HK-2 (cell line): ENCODE data around the gene FBXO8.

Experiments used
- DNase-seq: peaks from one replicate; pipeline ENCODE4 v3.0.0-alpha.2; 2018; ENCODE audit not compliant: unreplicated experiment

FBXO8 gene

DNA sequence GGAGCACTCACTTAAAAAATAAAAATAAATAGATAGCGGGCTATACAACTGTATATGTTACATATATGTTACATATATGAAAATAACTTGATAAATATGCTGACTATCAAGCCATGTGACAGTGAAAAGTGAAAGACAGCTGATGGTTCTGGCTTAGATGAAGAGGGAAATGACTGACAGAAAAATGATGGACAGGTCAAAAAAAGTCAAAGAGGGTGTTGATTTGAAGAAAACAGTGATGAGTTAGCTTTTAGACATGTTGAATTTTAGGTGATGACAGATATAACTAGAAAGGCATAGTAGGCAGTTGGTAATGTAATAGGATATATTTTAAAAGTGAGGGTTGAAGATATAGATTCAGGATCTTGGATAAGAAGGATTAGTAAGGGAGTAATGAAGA is 37.8 kb downstream of the FBXO8 start:
- DNase-seq: no peak

DNA sequence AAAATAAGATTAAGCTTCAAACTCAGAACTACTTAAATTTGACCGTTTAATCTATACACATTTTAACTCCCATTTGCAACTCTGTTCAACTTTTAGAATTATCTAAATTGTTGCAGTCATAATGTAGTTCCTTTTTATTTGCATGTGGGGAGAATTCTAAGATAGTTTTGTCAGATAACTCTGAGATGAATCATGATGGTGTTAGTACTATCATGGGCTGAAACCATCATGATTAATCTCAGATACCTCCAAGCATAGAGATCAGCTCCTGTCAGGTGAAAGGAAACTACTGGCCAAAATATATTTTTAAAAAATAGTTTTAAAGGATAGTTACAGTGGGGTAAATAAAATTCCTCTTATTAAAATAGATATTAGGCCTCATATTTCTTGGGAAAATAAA is 39.0 kb downstream of the FBXO8 start:
- no peak for DNase-seq

DNA sequence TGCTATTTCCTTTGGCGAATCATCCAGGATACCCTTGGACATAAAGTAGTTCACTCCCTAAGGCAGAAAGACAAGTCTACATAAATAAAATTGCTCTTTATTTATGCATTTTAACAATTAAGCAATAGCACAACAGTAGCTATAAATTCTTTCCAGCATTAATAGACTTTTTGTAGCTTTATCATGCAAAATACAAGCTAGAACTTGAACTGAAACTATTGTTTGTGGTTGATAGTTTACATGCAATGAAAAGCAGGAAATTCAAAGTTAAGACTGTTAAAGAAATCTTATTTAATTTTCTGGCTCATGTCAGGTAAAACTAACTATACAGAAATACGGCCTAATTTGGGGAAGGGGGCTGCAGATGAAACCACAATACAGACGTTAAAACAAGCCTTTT is 42.3 kb downstream of the FBXO8 start:
- no peak for DNase-seq

DNA sequence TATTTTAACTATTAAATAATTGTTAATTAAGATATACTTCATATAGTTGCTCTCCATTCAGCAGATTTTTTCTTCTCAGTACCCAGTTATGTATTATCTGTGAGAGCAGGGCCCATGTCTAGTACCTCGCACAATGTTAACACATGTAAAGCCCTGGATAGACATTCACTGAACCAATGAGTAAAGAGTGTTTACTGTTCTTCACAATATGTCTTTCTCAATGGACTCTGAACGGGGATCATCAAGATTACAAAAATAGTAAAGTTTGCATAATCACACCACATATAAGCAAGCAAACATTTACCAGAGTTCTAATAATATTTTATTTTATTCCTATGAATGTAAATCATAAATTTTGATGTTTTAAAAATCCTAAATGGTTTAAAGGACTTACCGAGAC is 47.1 kb downstream of the FBXO8 start:
- no peak for DNase-seq

DNA sequence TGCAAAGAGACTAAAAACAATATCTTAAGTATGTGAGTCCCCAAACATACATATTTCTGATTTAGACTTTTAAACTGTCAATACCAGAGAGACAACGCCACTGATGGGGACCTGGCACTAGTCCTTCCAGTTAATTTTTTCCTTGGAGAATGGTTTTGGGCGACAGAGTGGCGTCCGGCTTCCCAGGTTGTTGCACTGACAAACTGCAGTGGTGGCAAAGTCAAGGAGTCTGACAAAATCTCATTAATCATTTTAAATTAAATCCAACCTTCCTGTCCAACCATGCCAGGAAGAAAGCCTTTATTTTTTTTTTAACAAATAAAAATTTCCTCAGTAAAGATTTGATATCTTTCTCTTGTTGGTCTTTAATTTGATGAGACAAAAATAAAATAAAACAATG is 52.8 kb downstream of the FBXO8 start:
- DNase-seq: no peak

DNA sequence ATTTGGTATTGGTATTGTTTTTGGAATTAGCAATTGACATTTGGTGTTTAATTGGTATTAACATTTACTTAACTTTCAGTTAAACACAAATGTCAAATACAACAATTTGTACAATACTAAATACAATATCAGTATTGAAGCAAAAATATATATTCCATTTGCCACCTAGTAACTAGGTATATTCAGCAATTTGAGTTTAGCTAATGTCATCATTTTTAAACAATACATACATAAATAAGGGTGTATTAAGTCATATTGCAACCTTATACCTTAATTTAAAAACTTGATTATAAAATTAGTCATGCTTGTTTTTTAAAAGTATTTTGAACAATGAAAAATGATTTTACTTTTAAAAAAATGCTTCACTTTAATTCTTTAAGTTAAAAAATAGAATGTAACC is 53.3 kb downstream of the FBXO8 start:
- no peak for DNase-seq

DNA sequence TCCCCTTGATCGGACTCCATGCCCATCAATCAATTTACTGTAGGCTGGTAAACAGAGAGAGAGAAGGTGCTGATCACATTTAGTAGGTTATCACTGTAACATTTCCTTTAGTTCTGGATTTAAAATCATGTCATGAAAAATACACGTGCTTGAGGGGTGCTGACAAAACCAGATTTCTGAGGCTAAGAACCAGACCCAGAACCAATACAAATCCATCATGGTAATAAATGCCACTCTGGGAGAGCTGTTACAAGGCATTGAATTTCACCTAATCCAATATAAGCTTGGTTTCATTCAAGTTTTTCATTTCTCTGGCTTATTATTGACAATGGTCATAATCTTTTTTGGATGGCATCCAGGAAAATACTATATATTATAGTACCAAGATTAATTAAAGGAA is 54.5 kb downstream of the FBXO8 start:
- DNase-seq: no peak

DNA sequence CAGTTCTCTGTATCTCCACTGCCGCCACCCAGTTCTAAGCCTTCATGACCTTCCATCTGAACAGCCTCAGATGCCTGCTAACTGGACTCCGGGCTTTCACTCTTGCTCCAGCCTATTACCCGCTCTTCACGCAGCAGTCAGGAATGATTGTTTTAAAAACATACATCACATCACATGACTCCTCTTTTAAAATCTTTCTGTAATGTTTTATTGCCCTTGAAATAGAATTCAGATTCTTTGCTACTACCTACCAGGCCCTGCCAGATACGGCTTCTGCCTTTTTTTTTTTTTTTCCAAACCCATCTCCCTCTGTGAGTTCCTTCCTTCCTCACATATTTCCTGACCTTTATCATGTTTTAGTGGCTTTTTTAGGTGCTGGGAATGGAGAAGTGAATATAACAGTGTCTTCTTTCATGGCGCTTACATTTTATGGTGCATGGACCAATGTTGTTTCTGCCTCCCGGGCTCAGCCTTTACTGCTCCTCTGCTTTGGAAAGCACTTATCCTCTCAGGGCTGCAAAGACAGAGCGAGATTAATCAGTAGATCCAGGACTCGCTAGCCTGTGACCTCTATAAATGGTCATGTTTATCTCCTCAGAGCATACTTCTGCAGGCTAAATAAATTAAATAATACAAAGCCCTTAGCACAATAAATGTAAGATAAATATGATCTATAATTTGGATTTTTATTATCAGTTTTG is 58.0 kb downstream of the FBXO8 start:
- no peak for DNase-seq

DNA sequence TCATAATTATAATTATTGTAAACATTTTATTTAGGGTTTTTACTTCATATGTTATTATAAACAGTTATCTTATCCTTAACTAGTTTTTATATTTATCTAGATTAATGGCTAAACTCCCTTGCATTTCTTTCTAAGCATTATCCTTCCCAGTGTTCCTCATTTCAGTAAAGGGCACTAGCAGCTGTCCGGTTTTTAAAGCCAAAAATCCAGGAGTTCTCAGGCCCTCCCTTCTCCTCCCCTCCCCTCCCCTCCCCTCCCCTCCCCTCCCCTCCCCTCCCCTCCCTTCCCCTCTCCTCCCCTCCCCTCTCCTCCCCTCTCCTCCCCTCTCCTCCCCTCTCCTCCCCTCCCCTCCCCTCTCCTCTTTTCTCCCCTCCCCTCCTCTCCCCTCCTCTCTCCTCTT is 58.9 kb downstream of the FBXO8 start:
- DNase-seq: no peak

DNA sequence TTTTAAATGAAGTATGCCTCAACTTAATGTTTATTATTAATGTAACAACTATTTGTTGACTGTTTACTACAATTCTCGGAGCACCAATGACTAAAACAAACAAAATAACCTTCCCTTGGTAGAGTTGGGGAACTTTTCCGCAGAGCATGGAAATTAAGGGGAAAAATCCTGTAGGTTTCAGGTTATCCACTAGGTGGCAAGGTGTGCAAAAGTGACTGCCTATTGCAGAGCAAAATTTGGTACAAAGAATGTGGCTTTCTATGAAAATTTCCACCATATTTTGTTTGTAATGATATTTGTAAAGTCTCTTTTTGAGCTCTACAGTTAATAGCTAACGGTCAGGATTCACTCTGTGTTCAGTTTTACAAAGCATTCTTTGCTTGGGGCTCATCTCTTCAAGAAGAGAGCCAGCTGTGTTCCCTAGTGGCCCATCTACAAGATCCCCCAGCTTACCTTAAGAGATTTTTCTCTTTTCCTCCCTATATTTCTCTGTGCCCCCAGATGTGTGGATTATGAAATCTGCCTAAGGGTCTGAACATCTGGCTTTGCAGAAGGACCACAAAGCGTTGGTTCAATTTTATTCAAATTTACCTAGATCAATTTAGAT is 61.1 kb downstream of the FBXO8 start:
- DNase-seq: no peak

DNA sequence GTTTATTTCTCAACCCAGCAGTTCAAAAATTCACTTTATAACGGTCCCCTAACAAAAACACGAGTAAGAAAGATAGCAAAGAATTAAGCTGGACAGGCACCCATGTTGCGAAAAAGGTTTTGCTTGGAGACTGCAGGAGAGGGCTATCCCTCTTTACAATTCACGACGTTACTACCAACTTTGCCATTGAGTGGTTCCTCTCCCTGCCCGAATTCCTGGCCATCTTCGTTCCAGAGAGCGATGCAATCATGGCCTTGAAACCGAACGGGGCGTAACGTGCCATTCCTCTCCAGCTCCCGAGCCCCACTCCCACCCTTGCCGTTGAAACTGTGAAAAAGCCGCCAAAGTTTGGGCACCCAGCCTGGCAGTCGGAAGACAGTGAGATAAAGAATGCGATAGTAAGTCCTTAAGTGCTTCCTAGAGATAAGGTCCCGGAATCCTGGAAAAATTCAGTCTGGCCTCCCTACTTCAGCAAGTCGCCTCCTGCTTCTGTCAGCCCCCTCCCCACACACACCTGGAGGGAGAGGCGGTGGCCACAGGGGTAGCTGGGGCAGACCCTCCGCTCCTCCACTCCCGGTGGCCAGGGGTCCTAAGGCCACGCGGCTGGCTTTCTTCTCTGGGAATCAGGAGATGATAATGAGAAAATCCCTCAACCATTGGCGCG is 65.2 kb downstream of the FBXO8 start:
- no peak for DNase-seq

DNA sequence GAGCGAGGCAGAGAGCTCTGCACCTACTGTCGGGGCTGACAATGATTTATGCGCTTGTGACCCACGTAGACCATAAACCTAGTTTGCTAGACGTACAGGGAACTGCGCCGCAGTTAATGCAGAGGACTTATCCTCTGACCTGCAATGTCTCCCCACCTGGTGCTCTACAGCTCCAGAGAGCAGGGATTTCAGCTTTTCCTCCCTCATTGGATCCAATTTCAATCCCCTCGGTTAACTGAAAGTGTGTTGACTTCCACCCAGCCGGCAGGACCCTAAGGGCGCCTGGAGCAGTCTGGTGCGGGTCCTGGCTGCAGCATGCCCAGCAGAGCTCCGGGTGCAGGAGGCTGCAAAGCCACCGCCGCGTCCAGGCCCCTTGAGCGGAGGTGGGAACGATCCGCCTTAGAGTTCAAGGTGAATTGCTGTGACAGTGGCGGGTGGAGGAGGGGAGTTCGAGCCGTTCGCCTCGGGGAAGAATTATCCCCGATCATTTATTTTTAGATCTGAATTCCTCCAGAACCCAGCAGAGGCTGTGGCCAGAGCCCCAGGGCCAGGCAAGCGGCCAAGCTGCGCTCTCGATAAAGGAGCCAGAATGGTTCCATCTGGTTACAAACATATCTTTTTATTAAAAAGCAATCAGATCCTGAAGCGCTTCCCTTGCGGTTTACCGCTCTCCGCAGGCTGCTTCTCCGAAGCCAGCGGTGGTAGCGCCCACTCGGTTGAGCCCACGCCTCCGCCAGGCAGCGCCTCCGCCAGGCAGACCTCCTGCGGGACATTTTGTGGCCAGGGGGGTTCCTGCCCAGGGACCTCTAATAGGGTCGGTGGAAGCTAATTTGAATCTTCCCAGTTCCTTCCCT is 66.0 kb downstream of the FBXO8 start:
- DNase-seq: no peak

DNA sequence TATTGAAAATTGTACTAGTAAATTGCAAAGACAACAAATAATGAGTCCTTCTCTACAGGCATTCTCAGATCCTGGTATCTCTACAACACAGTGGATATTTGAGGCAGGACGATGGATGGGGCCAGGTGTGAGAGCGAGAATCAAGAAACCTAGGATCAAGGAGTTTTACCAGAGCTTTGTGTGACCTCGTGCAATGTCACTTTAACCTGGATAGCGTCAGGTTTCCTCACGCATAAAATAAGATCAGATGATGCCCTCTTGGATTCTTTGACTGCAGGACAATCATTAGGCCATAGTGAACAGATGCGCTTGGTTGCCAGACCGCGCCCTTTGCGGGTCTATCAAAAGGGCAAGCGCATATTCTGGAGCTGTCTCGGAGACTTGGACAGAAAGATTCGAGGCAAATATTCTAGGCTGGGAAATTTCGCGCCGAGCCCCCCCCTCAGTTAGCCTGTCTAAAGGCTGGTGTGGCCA is 66.6 kb downstream of the FBXO8 start:
- no peak for DNase-seq

DNA sequence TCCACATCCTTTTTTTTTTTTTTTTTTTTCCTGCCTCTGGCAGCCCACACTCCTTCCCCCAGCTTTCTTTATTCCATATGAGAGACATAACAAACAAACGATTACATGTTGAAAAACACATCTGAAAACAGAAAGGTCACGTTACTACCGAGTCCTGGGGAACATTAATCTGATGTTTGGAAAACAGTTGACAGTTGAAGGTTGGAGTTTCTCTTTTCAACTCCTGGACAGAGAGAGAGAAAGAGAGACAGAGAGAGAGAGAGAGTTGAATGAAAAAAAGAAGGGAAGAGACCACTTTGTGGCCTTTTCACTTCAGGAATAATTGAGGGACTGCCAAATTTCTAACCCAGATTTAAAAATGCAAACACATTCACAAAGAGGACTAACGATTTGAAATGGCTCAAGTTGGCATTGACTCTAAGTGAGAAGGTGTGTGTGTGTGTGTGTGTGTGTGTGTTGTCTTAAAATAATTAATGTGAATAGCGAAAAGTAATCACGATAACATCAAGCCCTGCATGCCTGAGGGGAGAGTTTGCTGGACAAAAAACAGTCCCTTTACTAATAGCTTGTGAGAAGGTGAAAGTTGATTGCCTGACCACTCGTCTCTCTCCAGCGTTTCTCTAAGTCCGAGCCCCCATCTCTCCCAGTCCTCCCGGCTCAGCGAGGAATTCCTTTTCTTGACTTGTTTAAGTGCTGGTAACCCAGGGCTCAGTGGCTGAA is 67.3 kb downstream of the FBXO8 start:
- no peak for DNase-seq

DNA sequence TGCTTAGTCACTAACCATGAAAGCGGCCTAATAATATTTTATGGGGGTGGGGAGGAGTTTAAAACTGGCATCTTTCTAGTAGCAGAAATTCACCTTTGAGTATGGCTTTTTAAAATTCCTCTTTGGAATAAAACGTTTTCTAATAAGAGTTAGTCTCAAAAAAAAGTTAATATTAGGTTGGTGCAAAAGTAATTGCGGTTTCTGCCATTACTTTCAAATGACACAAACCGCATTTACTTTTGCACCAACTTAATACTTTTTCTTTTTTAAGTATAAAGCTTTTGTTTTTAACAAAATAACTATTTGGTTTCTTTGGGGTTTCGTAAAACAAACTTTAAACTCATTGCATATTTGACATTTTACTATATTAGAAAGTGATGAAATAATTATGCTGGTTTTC is 68.4 kb downstream of the FBXO8 start:
- no peak for DNase-seq

DNA sequence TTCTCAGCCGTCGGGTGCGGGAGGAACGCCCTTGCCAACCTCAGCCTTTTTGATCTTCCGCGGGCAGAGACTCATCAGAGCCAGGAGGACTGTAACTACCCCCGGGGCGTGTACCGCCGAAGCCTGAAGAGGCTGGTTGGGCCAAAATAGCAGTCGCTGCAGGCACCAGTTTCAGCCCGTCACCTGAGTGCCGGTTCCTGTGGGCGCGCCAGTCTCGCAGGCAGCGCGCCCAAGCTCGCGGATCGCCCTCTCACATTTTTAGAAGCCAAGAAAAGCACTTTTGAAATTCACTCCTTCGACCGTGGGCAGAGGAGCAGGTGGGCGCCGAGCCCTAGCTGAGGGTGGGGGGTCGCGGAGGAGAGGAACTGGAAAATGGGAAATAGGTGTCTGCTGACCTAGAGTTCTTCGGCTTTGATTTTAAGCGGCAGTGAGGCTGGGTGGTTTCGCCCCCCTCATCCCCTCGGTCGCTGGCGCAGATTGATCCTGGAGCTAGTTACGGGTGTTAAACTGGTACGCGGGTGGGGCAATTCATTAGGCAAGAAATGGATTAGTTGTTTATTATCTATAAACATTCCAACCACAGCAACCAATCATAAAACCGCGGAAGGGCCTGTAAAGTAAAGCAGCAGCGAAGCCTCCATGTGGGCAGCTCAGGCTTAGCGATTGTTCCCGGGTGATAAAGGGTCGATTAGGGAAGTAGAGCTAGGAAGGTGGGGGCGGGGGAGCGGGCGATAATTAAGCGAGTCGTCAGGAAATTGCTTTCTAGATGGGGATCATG is 69.2 kb downstream of the FBXO8 start:
- DNase-seq: no peak

DNA sequence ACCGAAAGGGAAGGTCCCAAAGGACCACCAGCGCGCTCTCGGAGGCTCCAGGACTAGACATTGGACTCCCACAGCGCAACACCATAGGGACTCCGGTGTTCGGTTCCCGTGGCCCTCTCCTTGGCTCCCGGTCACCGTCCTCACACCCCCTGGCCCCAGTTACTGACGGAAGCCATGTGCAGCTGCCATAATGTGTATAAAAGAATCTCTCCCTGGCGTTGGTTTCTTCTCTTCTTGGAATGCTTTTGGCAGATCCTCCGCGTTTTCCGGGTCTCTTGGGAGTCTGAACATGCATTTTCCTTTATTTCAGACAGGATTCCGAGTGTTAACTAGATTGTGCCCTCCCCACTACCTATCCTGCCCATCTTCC is 69.8 kb downstream of the FBXO8 start:
- DNase-seq: no peak

DNA sequence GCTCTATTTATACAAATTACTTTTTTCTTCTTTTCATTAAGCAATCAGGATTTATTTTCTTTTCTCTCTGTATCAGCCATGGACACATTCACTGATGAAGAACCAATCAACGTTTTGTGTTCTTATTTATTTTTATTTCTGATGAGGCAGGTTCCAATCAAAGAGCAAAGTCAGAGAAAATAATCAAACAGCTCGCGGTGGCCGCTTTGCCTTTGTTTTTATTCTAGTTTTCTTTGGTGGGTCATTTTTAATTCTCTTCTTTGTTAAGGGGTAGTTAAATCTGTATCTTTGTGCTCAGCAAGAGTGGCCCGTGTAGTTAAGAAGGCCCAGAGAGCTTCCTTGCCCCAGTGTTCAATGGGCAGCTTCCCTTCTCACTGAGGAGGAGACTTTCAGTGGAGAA is 71.4 kb downstream of the FBXO8 start:
- no peak for DNase-seq

DNA sequence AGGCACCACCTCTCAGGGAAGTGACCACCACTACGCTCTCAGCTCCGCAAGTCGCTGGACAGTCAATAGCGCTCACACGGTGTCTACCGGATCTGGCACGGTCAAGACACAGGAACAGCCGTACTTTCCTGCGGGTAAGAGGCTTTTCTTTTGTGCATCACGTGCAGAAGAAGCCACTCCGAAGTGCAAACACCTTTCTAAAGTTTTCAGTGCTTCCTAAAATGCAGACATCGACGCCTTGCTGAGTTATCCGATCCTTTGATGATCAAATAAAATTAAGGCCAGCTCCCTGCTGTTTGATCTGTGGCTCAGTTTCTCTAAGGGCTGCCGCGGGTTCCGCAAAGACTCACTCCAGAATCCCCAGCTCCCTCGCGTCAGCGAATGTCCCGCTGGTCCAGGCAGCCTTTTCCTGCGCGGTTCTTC is 71.8 kb downstream of the FBXO8 start:
- no peak for DNase-seq

DNA sequence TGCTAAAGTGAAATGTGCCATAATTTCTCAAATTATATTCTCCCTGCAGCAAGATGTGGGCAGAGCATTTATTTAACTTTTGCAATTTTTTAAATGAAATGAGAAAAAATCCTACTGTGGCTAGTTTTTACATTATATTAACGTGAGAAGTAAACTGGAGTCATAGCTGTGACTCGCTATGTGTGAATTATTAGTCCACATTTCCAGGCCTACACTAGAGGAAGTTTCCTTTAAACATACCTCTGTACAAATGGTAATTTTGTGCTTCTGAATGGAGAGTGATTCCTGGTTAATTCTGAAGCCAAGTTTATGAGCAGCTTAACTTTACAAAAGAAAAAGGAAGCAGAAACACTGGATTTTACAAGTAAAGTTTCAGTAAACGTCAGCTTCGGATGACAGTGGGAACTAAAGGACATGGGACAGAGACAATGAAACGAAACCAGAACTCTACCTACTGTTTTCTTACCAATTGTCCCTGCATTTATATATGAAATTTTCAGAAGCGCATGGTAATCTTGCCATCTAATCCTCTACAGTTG is 72.4 kb downstream of the FBXO8 start:
- DNase-seq: no peak

DNA sequence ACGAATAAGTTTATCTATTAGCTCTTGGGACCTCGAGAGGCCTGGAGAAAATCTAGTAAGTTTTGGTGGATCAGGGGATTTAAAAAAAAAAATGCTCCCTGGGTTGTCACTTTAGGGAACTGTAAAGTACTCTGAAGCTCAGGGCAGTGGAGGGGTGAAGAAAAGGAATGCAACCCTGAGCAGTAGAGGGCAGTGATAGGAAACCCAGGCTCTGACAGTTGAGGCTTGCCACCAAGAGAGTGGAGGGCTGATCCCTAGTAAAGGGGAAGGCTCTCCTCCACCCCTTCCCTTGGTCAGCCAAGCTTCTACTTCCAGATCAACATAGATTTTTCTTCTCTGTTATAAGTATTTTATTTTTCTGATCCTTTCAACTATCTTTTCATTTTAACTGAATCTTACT is 73.1 kb downstream of the FBXO8 start:
- DNase-seq: no peak
